Right ventricle myocardium superior (tissue), 1 donor: ENCODE data around the gene PRPF6. TPM values are rescaled to one million over a fixed set of nuclear protein-coding genes. Genes with fewer than 3 reads are reported as not detected.

ENCODE experiments used
- ATAC-seq: fragments of 200-7000 bp; cut with Tn5 transposase; one replicate; pipeline ENCODE4 v1.9.1; 2020; ENCODE audit warnings: mild to moderate bottlenecking; ENCODE audit not compliant: poor library complexity
- DNase-seq: peaks from one replicate; pipeline ENCODE4 v3.0.0-alpha.2; 2020
- intact Hi-C: fragments of 100-400 bp; cut with DNase I; formaldehyde crosslinking; loops from one replicate; pipeline ENCODE4 v1.11.2; 2022
- microRNA-seq: library from miRNA; unstranded; fragments of <30 nt; microRNA quantifications from one replicate; pipeline ENCODE4 v1.2.0, GENCODE V29; 2020
- total RNA-seq: library from RNA; stranded (reverse); fragmentation: NEBNext Ultra II Directional; extraction: Animal tissue kit (Norgen Biotek cat#: 25700); gene quantifications from one replicate; pipeline ENCODE4 v1.2.1, GENCODE V29; 2021
- donor health status: DM: no; HTN: yes; CAD: no; lungs with severe emphysema.

Gene PRPF6
- total RNA-seq, 1 donor from 2014 or later = 45.3 TPM

GRCh38 chr20:64076061-64076997 lies 95.4 kb downstream of the PRPF6 start:
- DNase-seq = no peak
- ATAC-seq = no peak
- intact Hi-C loops = no loop called here

DNA sequence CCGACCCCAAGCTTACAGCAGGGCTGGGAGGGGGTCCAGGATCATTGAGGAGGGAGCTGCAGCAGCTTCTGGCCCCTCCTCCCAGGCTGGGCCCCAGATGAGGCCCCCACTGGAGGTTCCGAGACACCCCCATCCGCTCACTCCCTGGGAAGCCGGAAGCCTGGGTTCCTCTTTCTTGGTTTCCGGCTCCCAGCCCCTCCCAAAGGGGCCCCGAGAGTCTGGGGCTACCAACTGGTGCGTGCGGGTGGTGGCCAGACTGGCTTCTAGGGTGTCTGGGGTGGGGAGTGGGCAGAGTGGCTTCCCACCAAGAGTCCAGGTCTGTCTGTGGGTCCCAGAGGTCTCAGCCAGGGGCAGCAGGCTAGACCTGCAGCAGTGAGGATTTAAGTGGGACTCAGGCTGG lies 96.2 kb downstream of the PRPF6 start:
- no peak for ATAC-seq
- peak; percentile 71 for DNase-seq
- intact Hi-C loops = no loop called here

DNA sequence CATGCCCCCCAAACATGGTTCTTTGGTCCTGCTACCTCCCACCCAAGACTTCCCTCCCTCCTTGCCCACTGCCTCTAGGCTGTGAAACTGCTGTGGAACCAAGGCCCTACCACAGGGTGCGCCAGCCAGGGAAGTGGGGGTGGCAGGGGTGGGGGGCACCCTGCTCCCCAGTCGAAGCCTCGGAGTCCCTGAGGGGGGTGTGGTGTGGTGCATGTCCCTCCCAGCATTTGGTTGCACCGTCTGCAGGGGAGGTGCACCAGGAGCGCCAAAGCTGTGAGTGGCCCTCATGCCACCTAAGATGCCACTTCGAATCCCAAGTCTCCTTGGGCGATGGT lies 96.6 kb downstream of the PRPF6 start:
- DNase-seq = no peak
- intact Hi-C loops = no loop called here
- no peak for ATAC-seq

- no peak for ATAC-seq
- intact Hi-C loops = no loop called here
- DNase-seq = no peak
These were observed 97.1 kb downstream of the PRPF6 start for GRCh38 chr20:64077876-64078551.

DNA sequence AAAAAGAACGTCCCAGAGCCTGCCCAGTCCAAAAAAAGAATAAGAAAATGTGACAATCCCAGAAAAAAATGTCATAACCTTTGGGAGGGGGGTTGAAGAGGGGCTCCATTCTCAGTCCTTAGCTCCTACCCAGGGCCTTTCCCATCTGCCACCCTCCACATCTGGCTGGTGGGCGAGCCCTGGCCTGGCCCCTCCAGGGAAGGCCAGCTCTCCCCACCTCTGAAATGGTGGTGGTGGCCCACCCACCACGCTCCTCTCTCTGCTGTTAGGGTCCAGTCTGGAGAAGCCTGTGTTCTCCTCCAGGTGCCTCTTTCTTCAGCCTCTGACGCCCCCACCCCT lies 98.0 kb downstream of the PRPF6 start:
- DNase-seq (no peak), ATAC-seq (no peak)
- intact Hi-C loops = no loop called here

- ATAC-seq (peak; percentile 64), DNase-seq (peak; percentile 90)
- intact Hi-C loops = no loop called here
These were observed 98.5 kb downstream of the PRPF6 start, which contains the start of gene RGS19 for GRCh38 chr20:64079273-64080012. RGS19 (minus strand) TSS chr20:64079518; CDS start chr20:64076886, 2,632 bp downstream.

GRCh38 chr20:64080013-64080812 lies 99.3 kb downstream of the PRPF6 start, which contains the start of gene OPRL1:
OPRL1 (plus strand) TSS chr20:64080082; CDS start chr20:64092721, 12,639 bp downstream.
- intact Hi-C loops = no loop called here
- peak; percentile 3 for ATAC-seq
- DNase-seq = no peak

GRCh38 chr20:64080813-64081623 lies 100.1 kb downstream of the PRPF6 start:
- ATAC-seq (no peak), DNase-seq (no peak)
- intact Hi-C loops = no loop called here

- no peak for DNase-seq
- ATAC-seq = no peak
- intact Hi-C loops = no loop called here
These were observed 100.7 kb downstream of the PRPF6 start for GRCh38 chr20:64081624-64081964.

DNA sequence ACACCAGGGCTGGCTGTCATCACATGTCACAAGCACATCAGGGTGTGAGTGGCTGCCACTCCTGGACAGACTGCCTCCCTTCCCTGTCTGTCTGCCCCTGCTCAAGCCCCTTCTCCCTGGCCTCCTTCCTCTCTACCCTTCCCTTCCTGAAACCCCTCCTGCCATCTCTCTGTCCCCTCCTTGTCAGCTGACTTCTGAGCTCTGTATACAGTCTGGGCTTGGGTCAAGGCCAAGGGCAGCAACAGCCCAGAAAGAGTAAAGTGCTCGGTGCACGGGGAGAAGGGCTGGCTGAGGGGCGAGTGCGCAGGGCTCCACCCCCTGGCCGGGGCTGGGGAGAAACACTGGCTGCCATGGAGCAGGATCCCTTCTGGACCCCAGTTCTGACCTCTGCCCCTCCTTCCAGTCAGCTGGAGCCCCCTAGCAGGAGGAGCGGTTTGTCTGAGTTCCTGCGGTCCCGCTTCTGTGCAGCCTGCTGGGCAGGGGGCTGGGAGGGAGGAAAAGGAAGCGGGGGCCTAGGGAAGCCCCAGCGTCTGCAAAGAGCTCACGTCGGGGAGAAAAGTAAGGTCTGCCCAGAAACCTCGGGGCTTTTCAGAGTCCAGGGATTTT lies 101.3 kb downstream of the PRPF6 start:
- intact Hi-C loops = no loop called here
- DNase-seq (no peak), ATAC-seq (no peak)

Small RNA genes lying within 50 kb of the gene (microRNA-seq; reads per million reads assigned to microRNA genes)
- gene MIR1914 (1.3 reads per million), gene MIR647 (not detected), gene MIR6813 (not detected)

Other genes with a start within 250 kb of the PRPF6 start
- gene LIME1, start 244.5 kb upstream of the PRPF6 start, total RNA-seq = 1.6 TPM
- 95.0 TPM for gene SLC2A4RG, start 241.4 kb upstream of the PRPF6 start, total RNA-seq
- gene ZBTB46, start 149.9 kb upstream of the PRPF6 start, total RNA-seq = 13.5 TPM
- not detected for gene ABHD16B, start 119.6 kb upstream of the PRPF6 start, total RNA-seq
- gene TPD52L2, start 115.9 kb upstream of the PRPF6 start, total RNA-seq = 69.0 TPM
- 42.3 TPM for gene DNAJC5, start 86.0 kb upstream of the PRPF6 start, total RNA-seq
- 54.4 TPM for gene UCKL1, start 24.7 kb upstream of the PRPF6 start, total RNA-seq
- 11.3 TPM for gene ZNF512B, start 11.2 kb upstream of the PRPF6 start, total RNA-seq
- gene SAMD10, start 1.5 kb upstream of the PRPF6 start, total RNA-seq = 6.0 TPM
- 0.38 TPM for gene C20orf204, start 55.0 kb downstream of the PRPF6 start, total RNA-seq
- gene SOX18, start 68.5 kb downstream of the PRPF6 start, total RNA-seq = 34.3 TPM
- 34.6 TPM for gene TCEA2, start 82.1 kb downstream of the PRPF6 start, total RNA-seq
- gene RGS19, start 98.4 kb downstream of the PRPF6 start, total RNA-seq = 6.7 TPM
- 0.75 TPM for gene OPRL1, start 99.0 kb downstream of the PRPF6 start, total RNA-seq
- not detected for gene LKAAEAR1, start 103.3 kb downstream of the PRPF6 start, total RNA-seq
- gene NPBWR2, start 126.4 kb downstream of the PRPF6 start, total RNA-seq = not detected
- gene MYT1, start 183.3 kb downstream of the PRPF6 start, total RNA-seq = 0.40 TPM